Mucosa of descending colon (tissue), 3 donors: ENCODE results near the gene SHISAL1. TPM values are rescaled to one million over a fixed set of nuclear protein-coding genes. Genes with fewer than 3 reads are reported as not detected.

ENCODE experiments used
- ATAC-seq: fragments of 200-7000 bp; cut with Tn5 transposase; one replicate; pipeline ENCODE4 v1.9.1; 2020; ENCODE audit warnings: mild to moderate bottlenecking, moderate library complexity
- DNase-seq, 3 donors: peaks; one replicate each; pipeline ENCODE4 v3.0.0-alpha.2; 2020
- H3K36me3 ChIP-seq: fragments of 200-600 bp; one replicate; pipeline ENCODE4 v1.8.0; 2021; ENCODE audit warnings: low read depth, mild to moderate bottlenecking
- H3K4me1 ChIP-seq: fragments of 200-600 bp; one replicate; pipeline ENCODE4 v1.8.0; 2021; ENCODE audit warnings: low read depth, mild to moderate bottlenecking
- H3K4me3 ChIP-seq: fragments of 200-600 bp; one replicate; pipeline ENCODE4 v1.8.0; 2021; ENCODE audit warnings: mild to moderate bottlenecking
- H3K9me3 ChIP-seq: fragments of 200-600 bp; one replicate; pipeline ENCODE4 v1.8.0; 2021; ENCODE audit warnings: mild to moderate bottlenecking
- intact Hi-C, 2 donors: fragments of 100-400 bp; cut with DNase I in 1 of 2; cut with micrococcal nuclease in 1 of 2; formaldehyde crosslinking; loops; one replicate each; pipeline versions ENCODE4 v1.11.0 to v1.11.1; 2022; cut with DNase I, micrococcal nuclease
- total RNA-seq, 3 donors: library from RNA; stranded (reverse); fragmentation: NEBNext Ultra II Directional in 2 of 3; extraction: Animal tissue kit (Norgen Biotek cat#: 25700) in 2 of 3; gene quantifications; one replicate each; pipeline versions ENCODE4 v1.2.1 to v1.2.4, GENCODE V29; 2021 to 2023
- TF ChIP-seq, protein P1 (sequence below): fragments of 200-600 bp; IDR thresholded peaks from one replicate; pipeline ENCODE4 v1.8.0; 2022; ENCODE audit warnings: antibody characterized with exemption, mild to moderate bottlenecking
- donor health status: DM: no; HTN: no; CAD: no; lungs with moderate emphysema.
- donor health status: DM: no; HTN: no; CAD: no.
- donor health status: DM: no; HTN: yes; CAD: no.

Gene SHISAL1
- total RNA-seq, 3 donors from 2014 or later, result 0.38 to 34.3 (median 1.1) TPM

DNA sequence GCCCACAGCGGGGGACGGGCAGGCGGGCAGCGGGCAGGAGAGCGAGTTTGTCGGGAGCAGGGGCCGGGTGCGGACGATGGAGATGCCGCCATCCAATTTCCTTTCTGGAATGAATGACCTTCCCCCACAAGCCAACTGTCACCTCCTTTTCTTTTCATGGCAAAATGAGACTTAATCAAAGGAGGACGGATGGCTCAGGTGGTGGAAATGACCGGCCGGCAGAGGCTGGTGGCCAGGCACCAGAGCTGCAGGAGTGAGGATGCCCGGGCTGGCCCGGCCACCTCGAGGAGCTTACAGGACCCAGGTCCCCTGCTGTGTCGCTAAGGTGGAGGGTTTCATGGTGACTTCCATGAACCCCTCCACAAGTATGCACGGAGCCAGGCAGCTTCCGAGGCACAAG, 11.7 kb downstream of the SHISAL1 start:
- TF ChIP-seq, protein P1, sequence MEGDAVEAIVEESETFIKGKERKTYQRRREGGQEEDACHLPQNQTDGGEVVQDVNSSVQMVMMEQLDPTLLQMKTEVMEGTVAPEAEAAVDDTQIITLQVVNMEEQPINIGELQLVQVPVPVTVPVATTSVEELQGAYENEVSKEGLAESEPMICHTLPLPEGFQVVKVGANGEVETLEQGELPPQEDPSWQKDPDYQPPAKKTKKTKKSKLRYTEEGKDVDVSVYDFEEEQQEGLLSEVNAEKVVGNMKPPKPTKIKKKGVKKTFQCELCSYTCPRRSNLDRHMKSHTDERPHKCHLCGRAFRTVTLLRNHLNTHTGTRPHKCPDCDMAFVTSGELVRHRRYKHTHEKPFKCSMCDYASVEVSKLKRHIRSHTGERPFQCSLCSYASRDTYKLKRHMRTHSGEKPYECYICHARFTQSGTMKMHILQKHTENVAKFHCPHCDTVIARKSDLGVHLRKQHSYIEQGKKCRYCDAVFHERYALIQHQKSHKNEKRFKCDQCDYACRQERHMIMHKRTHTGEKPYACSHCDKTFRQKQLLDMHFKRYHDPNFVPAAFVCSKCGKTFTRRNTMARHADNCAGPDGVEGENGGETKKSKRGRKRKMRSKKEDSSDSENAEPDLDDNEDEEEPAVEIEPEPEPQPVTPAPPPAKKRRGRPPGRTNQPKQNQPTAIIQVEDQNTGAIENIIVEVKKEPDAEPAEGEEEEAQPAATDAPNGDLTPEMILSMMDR, result no peak
- ATAC-seq (no peak), DNase-seq (no peak)
- H3K4me3 ChIP-seq, result no peak overlapping the region
- no peaks in the 10 kb centered on the region for H3K9me3 ChIP-seq
- intact Hi-C loops, result no loop called here
- no peaks in the 10 kb centered on the region for H3K36me3 ChIP-seq
- peaks cover 2% of the 10 kb centered on the region for H3K4me1 ChIP-seq

DNA sequence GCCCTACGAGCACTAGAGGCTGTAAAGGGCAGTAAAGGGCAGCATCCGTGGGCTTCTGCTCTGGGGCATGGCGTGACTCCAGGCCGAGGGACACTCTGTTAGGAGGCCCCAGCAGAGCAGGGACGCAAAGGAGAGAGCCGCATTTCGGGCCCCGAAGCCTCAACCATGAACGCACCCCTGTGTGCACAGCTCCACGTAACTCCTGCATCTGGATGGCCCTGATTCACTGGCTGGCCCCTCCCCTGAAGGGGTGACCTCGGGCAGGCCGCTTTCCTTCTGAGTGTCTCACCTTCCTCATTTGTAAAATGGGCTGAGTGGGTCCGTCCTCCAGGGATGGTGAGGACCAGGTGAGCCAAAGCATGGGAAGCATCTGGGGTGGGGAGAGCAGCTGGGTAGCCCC, 13.6 kb downstream of the SHISAL1 start:
- Histone ChIP-seq H3K4me3 (no peak overlapping the region), H3K36me3 (no peaks in the 10 kb centered on the region), H3K4me1 (peaks cover 2% of the 10 kb centered on the region), H3K9me3 (peaks cover 1% of the 10 kb centered on the region)
- ATAC-seq (no peak), DNase-seq (no peak)
- TF ChIP-seq, protein P1, result no peak
- intact Hi-C loops, result no loop called here

DNA sequence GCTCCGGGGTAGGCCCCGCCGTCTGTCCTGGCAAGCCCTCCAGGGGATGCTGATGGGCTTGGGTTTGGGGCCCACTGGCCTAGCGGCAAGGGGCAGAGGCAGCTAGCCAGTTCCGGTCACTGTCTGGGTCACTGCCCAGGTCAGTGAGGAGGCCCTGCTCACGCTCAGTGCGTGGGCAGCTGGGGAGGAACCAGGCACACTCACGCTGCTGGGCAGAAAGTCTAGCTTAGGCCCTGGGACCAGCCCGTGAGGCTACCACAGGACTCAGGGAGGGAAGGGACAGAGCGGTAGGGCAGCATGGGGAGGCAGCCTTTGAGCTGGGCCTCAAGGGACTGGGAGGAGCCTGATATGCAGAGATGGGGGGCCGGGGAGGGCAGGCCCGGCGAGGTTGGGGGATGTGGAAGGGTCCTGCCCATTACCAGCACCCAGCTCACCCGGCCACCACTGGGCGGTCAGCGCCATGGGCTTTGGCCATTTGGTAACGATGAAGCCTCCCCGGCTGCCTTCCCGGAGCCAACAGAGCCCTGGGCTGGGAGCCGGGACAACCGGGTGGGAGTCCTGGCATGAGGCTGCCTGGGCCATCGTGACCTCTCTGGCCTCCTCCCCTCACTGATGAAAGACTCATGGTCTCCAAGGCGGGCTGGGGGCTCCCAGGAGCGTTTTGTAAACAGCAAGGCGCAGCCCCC, 14.2 kb downstream of the SHISAL1 start:
- no peak for ATAC-seq
- no peaks in the 10 kb centered on the region for H3K36me3 ChIP-seq
- no peak overlapping the region for H3K4me3 ChIP-seq
- no peak for DNase-seq
- no peaks in the 10 kb centered on the region for H3K4me1 ChIP-seq
- intact Hi-C loops, result no loop called here
- TF ChIP-seq, protein P1, result no peak
- peaks cover 1% of the 10 kb centered on the region for H3K9me3 ChIP-seq

DNA sequence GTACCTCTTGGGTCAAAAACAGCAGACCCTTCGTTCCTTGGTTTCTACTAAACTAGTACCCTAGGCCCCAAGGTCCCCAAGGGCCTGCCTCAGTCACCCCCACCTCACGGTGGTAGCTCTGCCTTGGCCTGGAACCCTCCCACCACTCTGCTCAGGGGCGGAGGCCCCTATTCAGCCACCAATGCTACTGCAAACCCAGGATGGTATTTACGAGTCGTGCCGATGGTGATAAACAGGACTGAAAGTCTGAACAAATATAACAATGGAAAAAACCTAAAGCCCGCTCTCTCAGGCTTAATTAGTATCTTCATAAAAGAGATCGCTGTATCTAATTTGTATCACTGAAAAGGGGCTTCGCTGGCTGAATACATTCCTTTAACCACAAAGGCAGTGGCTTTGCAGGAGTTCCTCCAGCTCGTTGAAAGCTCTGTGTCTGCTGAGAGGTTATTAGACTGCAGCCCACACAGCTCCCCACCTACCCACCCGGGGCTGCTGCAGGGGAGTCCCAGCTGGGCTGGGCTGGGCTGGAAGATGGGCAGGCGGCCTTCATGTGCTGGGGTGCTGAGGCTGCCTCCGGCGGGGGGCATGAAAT, 15.2 kb downstream of the SHISAL1 start:
- no peak for ATAC-seq
- no peak for DNase-seq
- intact Hi-C loops, result no loop called here
- no peaks in the 10 kb centered on the region for H3K4me1 ChIP-seq
- no peak overlapping the region for H3K4me3 ChIP-seq
- peaks cover 1% of the 10 kb centered on the region for H3K9me3 ChIP-seq
- no peaks in the 10 kb centered on the region for H3K36me3 ChIP-seq
- TF ChIP-seq, protein P1, result no peak

DNA sequence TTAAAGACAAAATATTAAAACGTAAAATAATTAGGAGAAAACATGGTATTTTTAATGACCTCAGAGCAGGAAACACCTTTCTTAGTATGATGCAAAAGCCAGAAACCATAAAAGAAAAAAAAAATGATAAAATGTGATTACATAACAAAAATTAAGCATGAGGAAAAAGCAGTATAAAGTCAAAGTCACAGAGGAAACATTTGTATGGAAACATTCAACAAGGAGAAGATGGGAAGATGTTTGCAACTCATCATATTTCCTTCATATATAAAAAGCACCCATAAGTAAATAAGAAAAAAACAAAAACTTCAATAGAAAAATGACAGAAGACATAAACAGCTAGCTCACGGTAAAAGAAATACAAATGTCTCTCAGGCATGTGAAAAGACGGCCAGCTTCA, 17.3 kb downstream of the SHISAL1 start:
- TF ChIP-seq, protein P1, result no peak
- Histone ChIP-seq H3K4me3 (no peak overlapping the region), H3K4me1 (no peaks in the 10 kb centered on the region), H3K9me3 (peaks cover 1% of the 10 kb centered on the region), H3K36me3 (no peaks in the 10 kb centered on the region)
- intact Hi-C loops, result no loop called here
- ATAC-seq (no peak), DNase-seq (no peak)
